NOMO-1 treated with dmso at 0.1 percent for 144 hours (cell line): Measurements from ENCODE around the gene RACGAP1.

Experiments used
- DNase-seq: peaks from one replicate; lab custom pipeline; 2025; ENCODE audit not compliant: unreplicated experiment; lab: John Stamatoyannopoulos, UW

The RACGAP1 gene

GRCh38 chr12:49944046-49944445 is 81.2 kb downstream of the RACGAP1 start:
- no peak for DNase-seq

- DNase-seq, result no peak
Observed at GRCh38 chr12:49943625-49943960, 81.7 kb downstream of the RACGAP1 start.

DNA sequence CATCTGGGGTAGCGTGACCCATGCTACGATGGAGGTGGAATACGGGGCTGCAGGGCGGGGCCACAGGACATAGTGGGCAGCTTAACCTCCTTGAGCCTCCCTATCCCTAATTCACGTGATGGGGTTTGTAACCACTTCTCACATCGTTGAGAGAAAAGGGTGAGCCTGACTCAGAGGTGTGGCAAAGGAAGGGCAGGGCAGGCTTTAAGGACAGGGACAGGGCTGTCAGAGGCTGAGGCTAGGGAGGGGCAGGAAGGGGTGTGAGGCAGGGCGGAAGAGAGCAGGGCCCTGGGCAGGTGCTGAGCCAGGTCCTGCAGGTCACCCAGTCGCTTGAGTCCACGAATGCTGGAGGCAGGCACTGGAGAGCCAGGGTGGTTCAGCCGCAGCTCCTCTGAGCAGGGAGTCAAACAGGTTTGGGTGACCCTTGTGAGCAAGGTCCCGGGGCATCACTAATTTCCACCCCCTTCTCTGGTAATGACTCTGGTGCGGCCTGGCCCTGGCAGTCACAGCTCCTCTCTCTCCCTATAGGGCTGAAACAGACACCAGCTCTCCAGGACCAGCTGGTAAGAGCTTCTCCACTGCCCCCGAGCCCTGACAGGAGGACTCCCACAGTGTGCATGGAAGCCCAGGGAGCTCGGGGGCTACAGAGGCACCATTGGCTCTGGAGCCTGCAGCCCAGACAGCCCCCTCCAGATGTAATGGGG is 82.2 kb downstream of the RACGAP1 start:
- no peak for DNase-seq

GRCh38 chr12:49942512-49942893 is 82.8 kb downstream of the RACGAP1 start:
- no peak for DNase-seq

- no peak for DNase-seq
Observed at GRCh38 chr12:49941556-49942511, 83.5 kb downstream of the RACGAP1 start.

DNA sequence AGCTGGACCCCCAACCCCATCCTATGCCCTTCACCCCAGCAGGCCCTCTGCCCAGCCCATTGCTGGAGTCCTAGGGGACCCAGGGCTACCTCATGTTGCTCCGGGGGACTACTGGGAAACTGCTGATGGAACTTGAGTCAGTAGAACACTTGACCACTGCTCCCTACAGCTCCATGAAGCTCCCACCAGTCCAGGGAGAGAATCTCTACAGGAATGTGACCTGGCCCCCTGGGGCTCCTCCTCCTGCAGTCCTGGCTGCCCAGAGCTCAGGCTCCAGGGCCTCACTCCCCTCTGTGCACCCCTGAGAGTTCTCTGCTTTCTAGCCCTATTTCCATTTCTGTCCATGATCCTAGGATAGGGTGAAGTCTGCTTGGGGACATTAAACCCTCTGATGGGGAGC is 85.6 kb downstream of the RACGAP1 start:
- no peak for DNase-seq

- DNase-seq, result no peak
Observed at GRCh38 chr12:49939307-49939706, 86.0 kb downstream of the RACGAP1 start.
